Measurements from ENCODE around the gene NR6A1. TPM values are rescaled to one million over a fixed set of nuclear protein-coding genes. Genes with fewer than 3 reads are reported as not detected.

The NR6A1 gene
- total and polyA plus RNA-seq, 2 experiments from 2014 or later: 44.2 to 139 TPM

DNA sequence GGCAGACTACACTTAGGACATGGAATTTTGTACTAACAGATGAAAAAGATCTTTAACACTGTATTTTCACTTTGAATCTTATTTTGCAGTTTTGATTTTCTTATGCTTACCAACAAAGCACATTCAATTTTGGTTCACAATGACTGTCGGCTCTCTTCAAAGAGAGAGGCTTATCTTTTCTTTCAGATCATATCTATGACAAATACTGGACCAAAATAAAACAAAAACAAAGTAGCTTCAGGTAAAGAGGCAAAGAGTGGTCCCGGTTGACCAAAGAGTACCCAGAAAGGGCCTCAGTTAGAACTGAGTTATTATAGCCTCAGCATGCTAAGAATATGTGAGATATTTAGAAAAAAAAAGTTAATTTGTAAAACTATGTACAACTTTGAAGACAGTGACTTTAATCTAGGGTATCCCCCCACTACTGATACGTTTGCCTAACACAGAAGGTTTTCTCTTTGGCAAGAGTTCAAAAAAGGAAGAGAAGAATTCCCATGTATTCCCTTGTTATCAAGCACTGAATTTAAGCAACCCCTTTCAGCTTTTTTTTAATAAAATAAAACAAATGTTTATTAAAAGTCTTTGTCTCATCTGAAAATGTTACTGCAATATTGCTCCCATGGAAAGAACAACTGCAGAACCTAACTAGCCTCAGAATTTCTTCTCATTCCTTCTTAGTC, 50.5 kb downstream of the NR6A1 start:
- peak overlapping the region; percentile 68 for H3K27ac Mint-ChIP-seq
- Histone ChIP-seq H3K4me2 (0 out of 2 replicates have a peak overlapping the region, but pooled peaks have one; percentile 8), H3K79me2 (replicated peaks; ENCODE audit: insufficient read depth) (peaks cover 14% of the 10 kb centered on the region; the same call in 1 of the 2 replicates), H2AFZ (no peak overlapping the region), H3K27me3 (ENCODE audit: insufficient read depth) (no peaks in the 10 kb centered on the region), H3K4me3 (no peak overlapping the region), H3K27ac (ENCODE audit: low read depth) (peak overlapping the region; percentile 10; the same call in 1 of the 2 replicates), H4K20me1 (replicated peaks; ENCODE audit: insufficient read depth) (peaks cover 4% of the 10 kb centered on the region; the same call in 1 of the 2 replicates), H3F3A (replicated peaks; ENCODE audit: low read depth) (no peaks in the 10 kb centered on the region), H3K9me2 (ENCODE audit: insufficient read depth) (no peaks in the 10 kb centered on the region), H3K4me1 (ENCODE audit: insufficient read depth) (peaks cover 9% of the 10 kb centered on the region), H3K36me3 (ENCODE audit: insufficient read depth) (no peaks in the 10 kb centered on the region)
- ATAC-seq (no peak), DNase-seq (ENCODE audit: low spot score) (no peak)
- no peak overlapping the region for H3K4me3 Mint-ChIP-seq
- H3K4me1 Mint-ChIP-seq: peaks cover 23% of the 10 kb centered on the region
- no peaks in the 10 kb centered on the region for H3K27me3 Mint-ChIP-seq (ENCODE audit: insufficient read depth, low read depth, poor library complexity)
- peaks cover 22% of the 10 kb centered on the region for H3K36me3 Mint-ChIP-seq (ENCODE audit: low read depth)
- TF ChIP-seq, protein P1, sequence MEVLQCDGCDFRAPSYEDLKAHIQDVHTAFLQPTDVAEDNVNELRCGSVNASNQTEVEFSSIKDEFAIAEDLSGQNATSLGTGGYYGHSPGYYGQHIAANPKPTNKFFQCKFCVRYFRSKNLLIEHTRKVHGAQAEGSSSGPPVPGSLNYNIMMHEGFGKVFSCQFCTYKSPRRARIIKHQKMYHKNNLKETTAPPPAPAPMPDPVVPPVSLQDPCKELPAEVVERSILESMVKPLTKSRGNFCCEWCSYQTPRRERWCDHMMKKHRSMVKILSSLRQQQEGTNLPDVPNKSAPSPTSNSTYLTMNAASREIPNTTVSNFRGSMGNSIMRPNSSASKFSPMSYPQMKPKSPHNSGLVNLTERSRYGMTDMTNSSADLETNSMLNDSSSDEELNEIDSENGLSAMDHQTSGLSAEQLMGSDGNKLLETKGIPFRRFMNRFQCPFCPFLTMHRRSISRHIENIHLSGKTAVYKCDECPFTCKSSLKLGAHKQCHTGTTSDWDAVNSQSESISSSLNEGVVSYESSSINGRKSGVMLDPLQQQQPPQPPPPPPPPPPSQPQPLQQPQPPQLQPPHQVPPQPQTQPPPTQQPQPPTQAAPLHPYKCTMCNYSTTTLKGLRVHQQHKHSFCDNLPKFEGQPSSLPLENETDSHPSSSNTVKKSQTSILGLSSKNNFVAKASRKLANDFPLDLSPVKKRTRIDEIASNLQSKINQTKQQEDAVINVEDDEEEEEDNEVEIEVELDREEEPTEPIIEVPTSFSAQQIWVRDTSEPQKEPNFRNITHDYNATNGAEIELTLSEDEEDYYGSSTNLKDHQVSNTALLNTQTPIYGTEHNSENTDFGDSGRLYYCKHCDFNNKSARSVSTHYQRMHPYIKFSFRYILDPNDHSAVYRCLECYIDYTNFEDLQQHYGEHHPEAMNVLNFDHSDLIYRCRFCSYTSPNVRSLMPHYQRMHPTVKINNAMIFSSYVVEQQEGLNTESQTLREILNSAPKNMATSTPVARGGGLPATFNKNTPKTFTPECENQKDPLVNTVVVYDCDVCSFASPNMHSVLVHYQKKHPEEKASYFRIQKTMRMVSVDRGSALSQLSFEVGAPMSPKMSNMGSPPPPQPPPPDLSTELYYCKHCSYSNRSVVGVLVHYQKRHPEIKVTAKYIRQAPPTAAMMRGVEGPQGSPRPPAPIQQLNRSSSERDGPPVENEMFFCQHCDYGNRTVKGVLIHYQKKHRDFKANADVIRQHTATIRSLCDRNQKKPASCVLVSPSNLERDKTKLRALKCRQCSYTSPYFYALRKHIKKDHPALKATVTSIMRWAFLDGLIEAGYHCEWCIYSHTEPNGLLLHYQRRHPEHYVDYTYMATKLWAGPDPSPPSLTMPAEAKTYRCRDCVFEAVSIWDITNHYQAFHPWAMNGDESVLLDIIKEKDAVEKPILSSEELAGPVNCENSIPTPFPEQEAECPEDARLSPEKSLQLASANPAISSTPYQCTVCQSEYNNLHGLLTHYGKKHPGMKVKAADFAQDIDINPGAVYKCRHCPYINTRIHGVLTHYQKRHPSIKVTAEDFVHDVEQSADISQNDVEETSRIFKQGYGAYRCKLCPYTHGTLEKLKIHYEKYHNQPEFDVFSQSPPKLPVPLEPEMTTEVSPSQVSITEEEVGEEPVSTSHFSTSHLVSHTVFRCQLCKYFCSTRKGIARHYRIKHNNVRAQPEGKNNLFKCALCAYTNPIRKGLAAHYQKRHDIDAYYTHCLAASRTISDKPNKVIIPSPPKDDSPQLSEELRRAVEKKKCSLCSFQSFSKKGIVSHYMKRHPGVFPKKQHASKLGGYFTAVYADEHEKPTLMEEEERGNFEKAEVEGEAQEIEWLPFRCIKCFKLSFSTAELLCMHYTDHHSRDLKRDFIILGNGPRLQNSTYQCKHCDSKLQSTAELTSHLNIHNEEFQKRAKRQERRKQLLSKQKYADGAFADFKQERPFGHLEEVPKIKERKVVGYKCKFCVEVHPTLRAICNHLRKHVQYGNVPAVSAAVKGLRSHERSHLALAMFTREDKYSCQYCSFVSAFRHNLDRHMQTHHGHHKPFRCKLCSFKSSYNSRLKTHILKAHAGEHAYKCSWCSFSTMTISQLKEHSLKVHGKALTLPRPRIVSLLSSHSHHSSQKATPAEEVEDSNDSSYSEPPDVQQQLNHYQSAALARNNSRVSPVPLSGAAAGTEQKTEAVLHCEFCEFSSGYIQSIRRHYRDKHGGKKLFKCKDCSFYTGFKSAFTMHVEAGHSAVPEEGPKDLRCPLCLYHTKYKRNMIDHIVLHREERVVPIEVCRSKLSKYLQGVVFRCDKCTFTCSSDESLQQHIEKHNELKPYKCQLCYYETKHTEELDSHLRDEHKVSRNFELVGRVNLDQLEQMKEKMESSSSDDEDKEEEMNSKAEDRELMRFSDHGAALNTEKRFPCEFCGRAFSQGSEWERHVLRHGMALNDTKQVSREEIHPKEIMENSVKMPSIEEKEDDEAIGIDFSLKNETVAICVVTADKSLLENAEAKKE (CRISPR knock-in tag; IDR thresholded peaks at IDR 0.05): no peak
- TF ChIP-seq EZH2 (IDR thresholded peaks at IDR 0.05; ENCODE audit: low read depth, unreplicated experiment) (no peak), ZNF331 (CRISPR knock-in tag; IDR thresholded peaks at IDR 0.05; ENCODE audit: low read depth) (no peak)
- TF ChIP-seq, protein P2, sequence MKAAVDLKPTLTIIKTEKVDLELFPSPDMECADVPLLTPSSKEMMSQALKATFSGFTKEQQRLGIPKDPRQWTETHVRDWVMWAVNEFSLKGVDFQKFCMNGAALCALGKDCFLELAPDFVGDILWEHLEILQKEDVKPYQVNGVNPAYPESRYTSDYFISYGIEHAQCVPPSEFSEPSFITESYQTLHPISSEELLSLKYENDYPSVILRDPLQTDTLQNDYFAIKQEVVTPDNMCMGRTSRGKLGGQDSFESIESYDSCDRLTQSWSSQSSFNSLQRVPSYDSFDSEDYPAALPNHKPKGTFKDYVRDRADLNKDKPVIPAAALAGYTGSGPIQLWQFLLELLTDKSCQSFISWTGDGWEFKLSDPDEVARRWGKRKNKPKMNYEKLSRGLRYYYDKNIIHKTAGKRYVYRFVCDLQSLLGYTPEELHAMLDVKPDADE (IDR thresholded peaks at IDR 0.05): no peak
- no peaks in the 10 kb centered on the region for H3K9me3 Mint-ChIP-seq
